ENCODE measurements around the gene KLF9. TPM values are rescaled to one million over a fixed set of nuclear protein-coding genes. Genes with fewer than 3 reads are reported as not detected.
A peak's percentile ranks its signal among the peaks of the same experiment; 100 is the strongest.

Gene KLF9
- total RNA-seq, 1 experiment from 2014 or later: 0.44 TPM

- Histone ChIP-seq H3K9me2 (replicated peaks; ENCODE audit: low read length) (no peaks in the 10 kb centered on the region), H3F3A (ENCODE audit: low read length, unreplicated experiment) (no peaks in the 10 kb centered on the region), H3K4me3 (ENCODE audit: low read length) (no peak overlapping the region), H2AFZ (ENCODE audit: low read length) (no peak overlapping the region), H3K4me2 (ENCODE audit: low read length) (no peak overlapping the region), H3K27ac (ENCODE audit: low read length) (no peak overlapping the region), H3K27me3 (ENCODE audit: low read length) (0 out of 2 replicates have a peak, but pooled peaks cover 6% of the 10 kb centered on the region), H3K36me3 (ENCODE audit: low read depth, low read length) (no peaks in the 10 kb centered on the region), H3K79me2 (ENCODE audit: low read length) (no peaks in the 10 kb centered on the region), H3K9ac (ENCODE audit: low read length) (no peak overlapping the region), H4K20me1 (ENCODE audit: low read length) (no peaks in the 10 kb centered on the region), H3K4me1 (ENCODE audit: insufficient read depth, low read length) (no peaks in the 10 kb centered on the region), H3K9me3 (ENCODE audit: low read length) (no peaks in the 10 kb centered on the region)
- ChIA-PET POLR2A (ENCODE audit: unreplicated experiment) (no interaction called here), CTCF (no interaction called here)
- TF ChIP-seq EZH2phosphoT487 (IDR thresholded peaks at IDR 0.05; ENCODE audit: borderline replicate concordance, low read length): no peak
- TF ChIP-seq, protein P1, sequence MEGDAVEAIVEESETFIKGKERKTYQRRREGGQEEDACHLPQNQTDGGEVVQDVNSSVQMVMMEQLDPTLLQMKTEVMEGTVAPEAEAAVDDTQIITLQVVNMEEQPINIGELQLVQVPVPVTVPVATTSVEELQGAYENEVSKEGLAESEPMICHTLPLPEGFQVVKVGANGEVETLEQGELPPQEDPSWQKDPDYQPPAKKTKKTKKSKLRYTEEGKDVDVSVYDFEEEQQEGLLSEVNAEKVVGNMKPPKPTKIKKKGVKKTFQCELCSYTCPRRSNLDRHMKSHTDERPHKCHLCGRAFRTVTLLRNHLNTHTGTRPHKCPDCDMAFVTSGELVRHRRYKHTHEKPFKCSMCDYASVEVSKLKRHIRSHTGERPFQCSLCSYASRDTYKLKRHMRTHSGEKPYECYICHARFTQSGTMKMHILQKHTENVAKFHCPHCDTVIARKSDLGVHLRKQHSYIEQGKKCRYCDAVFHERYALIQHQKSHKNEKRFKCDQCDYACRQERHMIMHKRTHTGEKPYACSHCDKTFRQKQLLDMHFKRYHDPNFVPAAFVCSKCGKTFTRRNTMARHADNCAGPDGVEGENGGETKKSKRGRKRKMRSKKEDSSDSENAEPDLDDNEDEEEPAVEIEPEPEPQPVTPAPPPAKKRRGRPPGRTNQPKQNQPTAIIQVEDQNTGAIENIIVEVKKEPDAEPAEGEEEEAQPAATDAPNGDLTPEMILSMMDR (conservative IDR thresholded peaks at IDR 0.05; ENCODE audit: low read depth, low read length): no peak
- TF ChIP-seq EZH2 (IDR thresholded peaks at IDR 0.05; ENCODE audit: low read length, unreplicated experiment): no peak
- intact Hi-C loops (cut with micrococcal nuclease): loop anchor here (2.0 kb wide), 1 partner anchor 50 kb away; no protein-coding TSS in a partner anchor
- BruUV-seq (replicated peaks): no TSS peak
- DNase-seq (no peak), ATAC-seq (no peak)
These were observed 23.5 kb downstream of the KLF9 start for GRCh38 chr9:70390933-70391341.

GRCh38 chr9:70389621-70390266, 24.7 kb downstream of the KLF9 start:
- ChIA-PET CTCF (no interaction called here), POLR2A (ENCODE audit: unreplicated experiment) (no interaction called here)
- Histone ChIP-seq H3K79me2 (ENCODE audit: low read length) (no peaks in the 10 kb centered on the region), H2AFZ (ENCODE audit: low read length) (no peak overlapping the region), H3K4me3 (ENCODE audit: low read length) (no peak overlapping the region), H3K9ac (ENCODE audit: low read length) (no peak overlapping the region), H3K4me2 (ENCODE audit: low read length) (no peak overlapping the region), H3K27me3 (ENCODE audit: low read length) (0 out of 2 replicates have a peak, but pooled peaks cover 2% of the 10 kb centered on the region), H3K4me1 (ENCODE audit: insufficient read depth, low read length) (no peaks in the 10 kb centered on the region), H3K9me3 (ENCODE audit: low read length) (no peaks in the 10 kb centered on the region), H3F3A (ENCODE audit: low read length, unreplicated experiment) (no peaks in the 10 kb centered on the region), H4K20me1 (ENCODE audit: low read length) (no peaks in the 10 kb centered on the region), H3K36me3 (ENCODE audit: low read depth, low read length) (no peaks in the 10 kb centered on the region), H3K27ac (ENCODE audit: low read length) (no peak overlapping the region), H3K9me2 (replicated peaks; ENCODE audit: low read length) (no peaks in the 10 kb centered on the region)
- no TSS peak for BruUV-seq (replicated peaks)
- intact Hi-C loops (cut with micrococcal nuclease): loop anchor here (2.0 kb wide), 1 partner anchor 49 kb away; no protein-coding TSS in a partner anchor
- ATAC-seq (peak; percentile 37; the same call in 1 of the 2 replicates), DNase-seq (peak; percentile 12)
- TF ChIP-seq EZH2phosphoT487 (IDR thresholded peaks at IDR 0.05; ENCODE audit: borderline replicate concordance, low read length): no peak

DNA sequence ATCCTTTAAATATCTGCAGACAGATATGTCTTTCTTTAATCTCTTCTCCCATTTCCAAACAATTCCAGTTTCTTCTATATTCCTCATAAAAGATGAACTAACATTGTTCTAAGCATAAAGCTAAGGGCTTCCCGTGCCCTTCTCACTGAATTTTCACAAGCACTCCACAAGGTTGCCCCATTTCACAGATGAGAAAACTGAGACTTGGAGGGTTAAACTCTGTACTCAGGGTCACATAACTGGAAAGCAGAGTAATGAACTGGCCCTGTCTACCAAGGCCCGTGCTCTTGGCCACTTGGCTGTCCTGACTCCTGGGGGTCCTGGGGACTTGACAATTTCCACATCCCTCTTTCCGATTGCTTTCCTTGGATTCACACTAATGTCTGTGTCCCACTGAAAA, 25.3 kb downstream of the KLF9 start:
- TF ChIP-seq, protein P1 (conservative IDR thresholded peaks at IDR 0.05; ENCODE audit: low read depth, low read length): no peak
- TF ChIP-seq EZH2 (IDR thresholded peaks at IDR 0.05; ENCODE audit: low read length, unreplicated experiment) (no peak), EZH2phosphoT487 (IDR thresholded peaks at IDR 0.05; ENCODE audit: borderline replicate concordance, low read length) (no peak)
- POLR2A ChIA-PET (ENCODE audit: unreplicated experiment): no interaction called here
- no peak for DNase-seq

More for the DNA sequence above, 25.3 kb downstream of the KLF9 start:
- no peak overlapping the region for H3K27ac ChIP-seq (ENCODE audit: low read length)
- intact Hi-C loops (cut with micrococcal nuclease): no loop called here
- no peaks in the 10 kb centered on the region for H3K9me2 ChIP-seq (replicated peaks; ENCODE audit: low read length)
- no peak overlapping the region for H3K9ac ChIP-seq (ENCODE audit: low read length)
- no peaks in the 10 kb centered on the region for H3K36me3 ChIP-seq (ENCODE audit: low read depth, low read length)
- no peak for ATAC-seq
- H3K4me1 ChIP-seq (ENCODE audit: insufficient read depth, low read length): no peaks in the 10 kb centered on the region
- H3K27me3 ChIP-seq (ENCODE audit: low read length): no peaks in the 10 kb centered on the region
- no TSS peak for BruUV-seq (replicated peaks)
- H3F3A ChIP-seq (ENCODE audit: low read length, unreplicated experiment): no peaks in the 10 kb centered on the region
- no peak overlapping the region for H3K4me2 ChIP-seq (ENCODE audit: low read length)
- no peak overlapping the region for H2AFZ ChIP-seq (ENCODE audit: low read length)
- H3K79me2 ChIP-seq (ENCODE audit: low read length): no peaks in the 10 kb centered on the region
- H4K20me1 ChIP-seq (ENCODE audit: low read length): no peaks in the 10 kb centered on the region
- H3K4me3 ChIP-seq (ENCODE audit: low read length): no peak overlapping the region
- no peaks in the 10 kb centered on the region for H3K9me3 ChIP-seq (ENCODE audit: low read length)
- CTCF ChIA-PET: no interaction called here
